C4-2B (cell line): Measurements from ENCODE around the gene ERFE.

Experiments used
- H3K27ac ChIP-seq: fragments of 450-650 bp; 2 replicates; pipeline ENCODE4 v1.5.1; 2017
- ZFX ChIP-seq: fragments of 450-650 bp; IDR thresholded peaks from 2 replicates; pipeline ENCODE4 v1.6.1; 2017
- TF ChIP-seq, protein P1 (sequence below): fragments of 450-650 bp; conservative IDR thresholded peaks from 2 replicates; pipeline ENCODE4 v1.5.1; 2017; ENCODE audit warnings: mild to moderate bottlenecking

Gene ERFE

DNA sequence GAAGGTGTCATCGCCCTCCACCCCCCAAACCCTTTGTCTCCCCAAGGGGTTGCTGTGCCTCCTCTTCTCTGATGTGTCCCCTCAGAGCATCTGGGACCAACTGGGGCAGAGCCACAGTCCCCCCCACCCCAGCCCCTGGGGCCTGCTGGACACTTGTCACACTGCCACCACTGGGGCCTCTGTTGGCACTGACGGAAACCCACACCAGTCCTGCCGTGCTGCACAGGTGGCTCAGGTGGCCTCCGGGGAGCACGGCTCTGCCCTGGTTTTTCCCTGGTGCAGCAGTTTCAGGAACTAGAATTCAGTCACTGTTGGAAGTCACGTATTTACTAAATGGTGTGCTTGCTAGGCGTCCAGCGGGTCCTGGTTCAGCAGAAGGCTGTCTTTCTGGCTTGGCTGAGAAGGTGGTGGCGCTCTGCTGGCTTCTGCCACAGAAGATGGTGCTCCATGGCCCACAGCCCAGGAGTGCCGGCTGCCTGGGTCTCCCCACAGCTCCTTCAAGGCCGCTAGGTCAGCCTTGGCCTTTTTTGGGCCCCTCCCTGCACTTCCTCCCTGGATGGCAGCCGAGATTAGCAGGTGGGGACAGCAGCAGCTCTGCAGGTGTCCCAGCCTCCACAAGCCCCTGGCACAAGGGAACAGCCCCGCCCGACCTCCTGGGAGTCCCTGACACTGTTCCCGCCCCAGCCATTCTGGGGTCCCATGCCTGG, 38.9 kb upstream of the ERFE start:
- H3K27ac ChIP-seq = no peak overlapping the region
- TF ChIP-seq ZFX = no peak
- TF ChIP-seq, protein P1, sequence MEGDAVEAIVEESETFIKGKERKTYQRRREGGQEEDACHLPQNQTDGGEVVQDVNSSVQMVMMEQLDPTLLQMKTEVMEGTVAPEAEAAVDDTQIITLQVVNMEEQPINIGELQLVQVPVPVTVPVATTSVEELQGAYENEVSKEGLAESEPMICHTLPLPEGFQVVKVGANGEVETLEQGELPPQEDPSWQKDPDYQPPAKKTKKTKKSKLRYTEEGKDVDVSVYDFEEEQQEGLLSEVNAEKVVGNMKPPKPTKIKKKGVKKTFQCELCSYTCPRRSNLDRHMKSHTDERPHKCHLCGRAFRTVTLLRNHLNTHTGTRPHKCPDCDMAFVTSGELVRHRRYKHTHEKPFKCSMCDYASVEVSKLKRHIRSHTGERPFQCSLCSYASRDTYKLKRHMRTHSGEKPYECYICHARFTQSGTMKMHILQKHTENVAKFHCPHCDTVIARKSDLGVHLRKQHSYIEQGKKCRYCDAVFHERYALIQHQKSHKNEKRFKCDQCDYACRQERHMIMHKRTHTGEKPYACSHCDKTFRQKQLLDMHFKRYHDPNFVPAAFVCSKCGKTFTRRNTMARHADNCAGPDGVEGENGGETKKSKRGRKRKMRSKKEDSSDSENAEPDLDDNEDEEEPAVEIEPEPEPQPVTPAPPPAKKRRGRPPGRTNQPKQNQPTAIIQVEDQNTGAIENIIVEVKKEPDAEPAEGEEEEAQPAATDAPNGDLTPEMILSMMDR = no peak

DNA sequence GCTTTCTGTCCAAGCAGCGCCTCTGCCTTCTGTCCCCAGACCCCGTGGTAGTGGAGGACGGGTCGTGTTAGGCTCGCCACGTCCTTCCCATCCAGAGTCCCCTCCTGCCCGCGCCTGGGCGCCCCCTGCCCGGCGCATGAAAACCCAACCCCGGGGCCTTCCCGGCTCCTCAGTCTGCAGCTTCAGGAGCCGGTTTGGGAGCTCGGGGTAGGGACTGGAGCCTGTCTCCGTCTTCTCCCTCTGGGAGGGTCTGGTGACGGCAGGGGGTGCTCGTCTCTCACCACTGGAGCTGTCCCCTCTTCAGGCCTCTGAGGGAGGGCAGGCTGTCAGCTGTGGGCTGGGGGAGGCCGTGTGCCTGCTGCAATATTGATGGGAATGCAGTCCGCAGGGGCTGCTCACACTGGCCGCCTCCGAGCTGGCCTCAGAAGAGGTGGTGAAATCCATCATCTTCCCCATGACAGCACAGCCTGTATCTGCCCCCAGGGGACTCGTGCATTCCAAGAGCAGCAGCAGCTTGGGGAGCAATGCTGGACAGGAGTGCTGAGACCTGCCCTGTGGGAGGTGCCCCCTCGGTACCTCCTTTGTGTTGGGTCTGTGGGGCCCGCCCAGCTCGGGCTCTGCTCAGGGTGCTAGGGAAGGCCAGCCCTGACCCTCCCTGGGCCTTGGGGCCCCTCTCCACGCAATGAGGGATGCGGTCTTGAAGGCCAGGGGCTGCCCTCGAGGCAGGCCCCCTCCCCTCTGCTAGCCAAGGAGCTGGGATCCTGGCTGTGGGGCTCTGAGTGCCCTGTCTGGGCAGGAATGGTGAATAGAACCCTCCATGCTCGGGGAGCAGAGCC, 38.1 kb upstream of the ERFE start:
- TF ChIP-seq, protein P1 = no peak
- no peak for TF ChIP-seq ZFX

GRCh38 chr2:238121511-238122286, 37.1 kb upstream of the ERFE start:
- no peak for TF ChIP-seq ZFX
- TF ChIP-seq, protein P1 = no peak
- H3K27ac ChIP-seq = no peak overlapping the region

More for the DNA sequence above, 38.1 kb upstream of the ERFE start:
- no peak overlapping the region for H3K27ac ChIP-seq

DNA sequence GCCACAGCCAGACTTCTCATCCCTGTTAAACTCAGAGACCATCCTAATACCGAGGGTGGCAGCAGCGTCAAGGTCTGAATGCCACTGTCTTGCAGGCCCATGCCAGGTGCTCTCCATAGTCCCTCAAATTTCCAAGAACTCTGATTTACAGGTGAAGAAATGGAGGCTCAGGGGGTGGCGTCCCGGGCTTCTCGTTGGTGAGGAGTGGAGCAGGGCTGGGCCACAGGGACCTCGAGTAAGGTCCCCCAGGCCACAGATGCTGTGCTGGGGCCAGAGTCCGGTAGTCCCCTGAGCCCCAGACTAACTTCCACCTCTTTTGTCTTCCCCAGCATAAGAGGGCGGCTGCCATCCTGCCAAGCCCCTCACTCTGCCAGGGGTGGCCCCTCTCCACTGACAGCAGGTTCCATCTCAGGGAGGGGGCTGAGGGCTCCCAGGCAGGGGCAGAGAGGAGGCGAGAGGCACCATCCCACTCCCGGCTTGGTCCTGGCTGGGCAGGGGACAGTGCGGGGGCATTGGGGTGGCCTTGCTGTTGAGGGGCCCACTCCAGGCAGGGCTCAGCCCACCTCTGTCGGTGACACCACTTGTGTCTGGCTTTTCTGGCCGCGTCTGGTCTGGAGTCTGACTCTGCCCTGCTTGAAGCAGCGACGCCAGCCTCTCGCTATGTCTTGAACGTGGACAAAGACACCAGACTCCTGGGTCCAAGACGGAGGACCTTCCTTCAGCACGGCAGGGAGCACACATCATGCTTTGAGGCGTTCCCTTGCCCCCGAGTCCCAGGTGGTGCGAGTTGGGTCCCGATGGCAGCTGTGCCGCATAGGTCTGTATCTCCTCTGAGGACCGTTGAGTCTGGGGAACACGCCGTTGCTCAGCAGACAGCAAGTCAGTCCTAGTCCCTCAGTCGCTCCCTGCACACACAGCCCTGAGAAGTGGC, 36.2 kb upstream of the ERFE start:
- no peak for TF ChIP-seq ZFX
- TF ChIP-seq, protein P1 = no peak

GRCh38 chr2:238123218-238123971, 35.4 kb upstream of the ERFE start:
- TF ChIP-seq, protein P1 = no peak
- TF ChIP-seq ZFX = no peak

More for the DNA sequence above, 36.2 kb upstream of the ERFE start:
- H3K27ac ChIP-seq = no peak overlapping the region

DNA sequence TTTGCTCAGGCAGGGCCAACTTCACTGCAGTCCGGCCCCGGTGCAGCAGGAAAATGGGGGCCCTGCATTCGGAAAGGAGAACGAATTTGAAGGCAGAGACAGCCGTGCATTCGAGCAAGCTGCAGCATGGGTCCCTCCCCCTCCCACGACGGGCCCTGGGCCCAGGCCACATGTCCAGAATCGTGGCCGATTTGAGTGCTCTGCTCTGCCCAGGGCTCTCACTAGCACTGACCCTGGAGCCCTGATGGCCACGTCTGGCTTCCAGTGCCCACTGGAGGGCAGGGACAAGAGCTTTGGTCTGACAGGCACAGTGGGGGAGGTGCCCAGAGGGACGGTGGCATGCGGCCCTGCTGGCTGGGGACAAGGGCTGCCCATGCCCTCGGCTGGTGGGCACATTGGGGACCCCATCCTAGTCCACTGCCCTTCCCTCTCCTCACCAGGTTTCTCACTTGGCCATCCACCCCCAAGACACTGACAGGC, 34.7 kb upstream of the ERFE start:
- TF ChIP-seq ZFX = no peak
- no peak overlapping the region for H3K27ac ChIP-seq

More at GRCh38 chr2:238123218-238123971, 35.4 kb upstream of the ERFE start:
- H3K27ac ChIP-seq = no peak overlapping the region
